Erythroblast (primary cell): Measurements from ENCODE around the gene EDARADD.

Source experiments
- GATA1 ChIP-seq: IDR thresholded peaks from 2 replicates; pipeline ENCODE4 v1.6.1; 2011; ENCODE audit warnings: low read depth, mild to moderate bottlenecking, control low read depth, low read length, moderate library complexity
- POLR2A ChIP-seq: IDR thresholded peaks from 2 replicates; pipeline ENCODE4 v1.6.1; 2011; ENCODE audit warnings: mild to moderate bottlenecking, low read length

GRCh38 chr1:236396665-236397043 is 2.6 kb downstream of the EDARADD start:
- TF ChIP-seq POLR2A (no peak), GATA1 (no peak)
